ENCODE results near the gene HDAC9. TPM values are rescaled to one million over a fixed set of nuclear protein-coding genes. Genes with fewer than 3 reads are reported as not detected.

Gene HDAC9
- total RNA-seq, 1 experiment from 2014 or later, result 31.9 TPM

GRCh38 chr7:18513343-18513742 is 17.8 kb downstream of the HDAC9 start:
- no peak overlapping the region for H3K27ac ChIP-seq (ENCODE audit: low read depth, low read length, poor library complexity, severe bottlenecking)
- no peak for DNase-seq (ENCODE audit: low spot score)
- no peaks in the 10 kb centered on the region for H3K9me3 ChIP-seq (ENCODE audit: low read depth, low read length, poor library complexity, severe bottlenecking)
- no TSS peak for BruUV-seq (replicated peaks)
- CTCF ChIA-PET, result no interaction called here
- no peaks in the 10 kb centered on the region for H3K27me3 ChIP-seq (replicated peaks; ENCODE audit: insufficient read depth, low read depth, low read length, poor library complexity)
- TF ChIP-seq CTCF (conservative IDR thresholded peaks at IDR 0.05; ENCODE audit: low read depth, low read length) (no peak), EZH2 (IDR thresholded peaks at IDR 0.05; ENCODE audit: borderline replicate concordance, low read depth, low read length, poor library complexity, severe bottlenecking) (no peak)
- no peak overlapping the region for H3K4me3 ChIP-seq (ENCODE audit: low read depth, low read length, poor library complexity, severe bottlenecking)
- H3K4me1 ChIP-seq (ENCODE audit: insufficient read depth, low read length, poor library complexity, severe bottlenecking), result peaks cover 56% of the 10 kb centered on the region
- intact Hi-C loops (cut with micrococcal nuclease; ENCODE audit: unreplicated experiment), result no loop called here
- POLR2A ChIA-PET (ENCODE audit: low non-redundant PET), result interaction anchor here (0.6 kb wide), 1 partner anchor 164 kb away, joined by 6 read pairs; no protein-coding TSS in a partner anchor
- no peaks in the 10 kb centered on the region for H3K36me3 ChIP-seq (ENCODE audit: insufficient read depth, low read length, poor library complexity, severe bottlenecking)

GRCh38 chr7:18515067-18515466 is 19.5 kb downstream of the HDAC9 start:
- Histone ChIP-seq H3K27me3 (replicated peaks; ENCODE audit: insufficient read depth, low read depth, low read length, poor library complexity) (no peaks in the 10 kb centered on the region), H3K27ac (ENCODE audit: low read depth, low read length, poor library complexity, severe bottlenecking) (peak overlapping the region; percentile 39), H3K4me1 (ENCODE audit: insufficient read depth, low read length, poor library complexity, severe bottlenecking) (peaks cover 40% of the 10 kb centered on the region), H3K36me3 (ENCODE audit: insufficient read depth, low read length, poor library complexity, severe bottlenecking) (no peaks in the 10 kb centered on the region), H3K4me3 (ENCODE audit: low read depth, low read length, poor library complexity, severe bottlenecking) (no peak overlapping the region), H3K9me3 (ENCODE audit: low read depth, low read length, poor library complexity, severe bottlenecking) (no peaks in the 10 kb centered on the region)
- TF ChIP-seq EZH2 (IDR thresholded peaks at IDR 0.05; ENCODE audit: borderline replicate concordance, low read depth, low read length, poor library complexity, severe bottlenecking) (no peak), CTCF (conservative IDR thresholded peaks at IDR 0.05; ENCODE audit: low read depth, low read length) (no peak)
- no TSS peak for BruUV-seq (replicated peaks)
- peak; percentile 39 for DNase-seq (ENCODE audit: low spot score)
- ChIA-PET POLR2A (ENCODE audit: low non-redundant PET) (no interaction called here), CTCF (no interaction called here)
- intact Hi-C loops (cut with micrococcal nuclease; ENCODE audit: unreplicated experiment), result no loop called here

- DNase-seq (ENCODE audit: low spot score), result no peak
These were observed 22.1 kb downstream of the HDAC9 start for GRCh38 chr7:18517646-18518045.

More at GRCh38 chr7:18517646-18518045, 22.1 kb downstream of the HDAC9 start:
- H3K4me3 ChIP-seq (ENCODE audit: low read depth, low read length, poor library complexity, severe bottlenecking), result no peak overlapping the region
- peaks cover 57% of the 10 kb centered on the region for H3K4me1 ChIP-seq (ENCODE audit: insufficient read depth, low read length, poor library complexity, severe bottlenecking)
- BruUV-seq (replicated peaks), result no TSS peak
- POLR2A ChIA-PET (ENCODE audit: low non-redundant PET), result no interaction called here
- no peaks in the 10 kb centered on the region for H3K27me3 ChIP-seq (replicated peaks; ENCODE audit: insufficient read depth, low read depth, low read length, poor library complexity)
- CTCF ChIA-PET, result no interaction called here
- intact Hi-C loops (cut with micrococcal nuclease; ENCODE audit: unreplicated experiment), result no loop called here
- H3K36me3 ChIP-seq (ENCODE audit: insufficient read depth, low read length, poor library complexity, severe bottlenecking), result no peaks in the 10 kb centered on the region
- H3K9me3 ChIP-seq (ENCODE audit: low read depth, low read length, poor library complexity, severe bottlenecking), result no peaks in the 10 kb centered on the region
- peak overlapping the region; percentile 5 for H3K27ac ChIP-seq (ENCODE audit: low read depth, low read length, poor library complexity, severe bottlenecking)
- TF ChIP-seq EZH2 (IDR thresholded peaks at IDR 0.05; ENCODE audit: borderline replicate concordance, low read depth, low read length, poor library complexity, severe bottlenecking) (no peak), CTCF (conservative IDR thresholded peaks at IDR 0.05; ENCODE audit: low read depth, low read length) (no peak)
